BLaER1 (cell line): ENCODE results near the gene VIPR2.
A peak's percentile ranks its signal among the peaks of the same experiment; 100 is the strongest.

Experiments
- H3K27ac ChIP-seq: shearing (Covaris generic); formaldehyde crosslinking; 2 replicates; pipeline ENCODE4 v1.8.1; 2022
- H3K27me3 ChIP-seq: shearing (Covaris generic); formaldehyde crosslinking; 2 replicates; pipeline ENCODE4 v1.8.1; 2022
- H3K36me3 ChIP-seq: shearing (Covaris generic); formaldehyde crosslinking; 2 replicates; pipeline ENCODE4 v1.8.1; 2022
- H3K4me1 ChIP-seq: shearing (Covaris generic); formaldehyde crosslinking; 2 replicates; pipeline ENCODE4 v1.8.1; 2022
- H3K4me2 ChIP-seq: shearing (Covaris generic); formaldehyde crosslinking; 2 replicates; pipeline ENCODE4 v1.8.1; 2022
- H3K4me3 ChIP-seq: shearing (Covaris generic); formaldehyde crosslinking; 2 replicates; pipeline ENCODE4 v1.8.1; 2022
- H3K9ac ChIP-seq: shearing (Covaris generic); formaldehyde crosslinking; 2 replicates; pipeline ENCODE4 v1.8.1; 2022
- H3K9me3 ChIP-seq: shearing (Covaris generic); formaldehyde crosslinking; 2 replicates; pipeline ENCODE4 v1.8.1; 2022
- H4K20me1 ChIP-seq: shearing (Covaris generic); formaldehyde crosslinking; 2 replicates; pipeline ENCODE4 v1.8.1; 2022
- Cebpa-rat ChIP-seq: shearing (Covaris generic); IDR thresholded peaks from 2 replicates; pipeline ENCODE4 v1.8.1; 2022

The VIPR2 gene

GRCh38 chr7:159030490-159031134, 114.1 kb downstream of the VIPR2 start:
- no peak for TF ChIP-seq Cebpa-rat
- H3K4me1 ChIP-seq = peaks cover 91% of the 10 kb centered on the region
- no peaks in the 10 kb centered on the region; the same call in 1 of the 2 replicates for H4K20me1 ChIP-seq
- H3K36me3 ChIP-seq = no peaks in the 10 kb centered on the region
- H3K9me3 ChIP-seq = no peaks in the 10 kb centered on the region
- peak overlapping the region; percentile 68 for H3K4me3 ChIP-seq
- peaks cover 69% of the 10 kb centered on the region for H3K27me3 ChIP-seq
- peak overlapping the region; percentile 22; the same call in 1 of the 2 replicates for H3K27ac ChIP-seq
- H3K4me2 ChIP-seq = peak overlapping the region; percentile 95
- H3K9ac ChIP-seq = peak overlapping the region; percentile 60

GRCh38 chr7:159028508-159029401, 115.9 kb downstream of the VIPR2 start:
- Histone ChIP-seq H3K9ac (no peak overlapping the region), H3K4me1 (peaks cover 83% of the 10 kb centered on the region), H3K27me3 (peaks cover 83% of the 10 kb centered on the region), H3K27ac (no peak overlapping the region), H3K4me2 (peak overlapping the region; percentile 95), H3K9me3 (no peaks in the 10 kb centered on the region), H4K20me1 (no peaks in the 10 kb centered on the region; the same call in 1 of the 2 replicates), H3K4me3 (no peak overlapping the region; the same call in 1 of the 2 replicates), H3K36me3 (no peaks in the 10 kb centered on the region)
- TF ChIP-seq Cebpa-rat = no peak

- no peaks in the 10 kb centered on the region for H3K9me3 ChIP-seq
- no peak overlapping the region for H3K27ac ChIP-seq
- no peak overlapping the region for H3K9ac ChIP-seq
- H3K4me1 ChIP-seq = peaks cover 79% of the 10 kb centered on the region
- peak overlapping the region; percentile 95 for H3K4me2 ChIP-seq
- H3K4me3 ChIP-seq = peak overlapping the region; percentile 36
- H3K27me3 ChIP-seq = peaks cover 83% of the 10 kb centered on the region
- H4K20me1 ChIP-seq = no peaks in the 10 kb centered on the region; the same call in 1 of the 2 replicates
- no peak for TF ChIP-seq Cebpa-rat
- no peaks in the 10 kb centered on the region for H3K36me3 ChIP-seq
Observed at GRCh38 chr7:159027789-159028507, 116.7 kb downstream of the VIPR2 start.

GRCh38 chr7:159027056-159027788, 117.4 kb downstream of the VIPR2 start:
- no peaks in the 10 kb centered on the region for H3K36me3 ChIP-seq
- no peak overlapping the region for H3K27ac ChIP-seq
- no peaks in the 10 kb centered on the region; the same call in 1 of the 2 replicates for H4K20me1 ChIP-seq
- peaks cover 80% of the 10 kb centered on the region for H3K27me3 ChIP-seq
- H3K4me1 ChIP-seq = peaks cover 82% of the 10 kb centered on the region
- H3K9ac ChIP-seq = no peak overlapping the region
- no peaks in the 10 kb centered on the region for H3K9me3 ChIP-seq
- TF ChIP-seq Cebpa-rat = no peak
- H3K4me3 ChIP-seq = peak overlapping the region; percentile 36; the same call in 1 of the 2 replicates
- H3K4me2 ChIP-seq = peak overlapping the region; percentile 95

- H3K27ac ChIP-seq = no peak overlapping the region
- no peaks in the 10 kb centered on the region; the same call in 1 of the 2 replicates for H4K20me1 ChIP-seq
- TF ChIP-seq Cebpa-rat = no peak
- H3K4me2 ChIP-seq = peak overlapping the region; percentile 95
- no peak overlapping the region for H3K4me3 ChIP-seq
- H3K36me3 ChIP-seq = no peaks in the 10 kb centered on the region
- peaks cover 77% of the 10 kb centered on the region for H3K4me1 ChIP-seq
- no peaks in the 10 kb centered on the region for H3K9me3 ChIP-seq
- H3K9ac ChIP-seq = no peak overlapping the region
- peaks cover 73% of the 10 kb centered on the region for H3K27me3 ChIP-seq
Observed at GRCh38 chr7:159026271-159027055, 118.2 kb downstream of the VIPR2 start.

GRCh38 chr7:159025161-159025779, 119.4 kb downstream of the VIPR2 start:
- no peak overlapping the region for H3K27ac ChIP-seq

GRCh38 chr7:159024280-159024951, 120.3 kb downstream of the VIPR2 start:
- H3K9ac ChIP-seq = no peak overlapping the region
- no peak for TF ChIP-seq Cebpa-rat
- peaks cover 52% of the 10 kb centered on the region for H3K27me3 ChIP-seq
- peaks cover 8% of the 10 kb centered on the region; the same call in 1 of the 2 replicates for H3K36me3 ChIP-seq
- no peaks in the 10 kb centered on the region; the same call in 1 of the 2 replicates for H4K20me1 ChIP-seq
- H3K27ac ChIP-seq = no peak overlapping the region
- H3K4me1 ChIP-seq = peaks cover 63% of the 10 kb centered on the region
- no peak overlapping the region for H3K4me3 ChIP-seq
- 0 out of 2 replicates have a peak overlapping the region, but pooled peaks have one; percentile 95 for H3K4me2 ChIP-seq
- H3K9me3 ChIP-seq = peaks cover 13% of the 10 kb centered on the region

More at GRCh38 chr7:159025161-159025779, 119.4 kb downstream of the VIPR2 start:
- no peak overlapping the region for H3K9ac ChIP-seq
- no peaks in the 10 kb centered on the region; the same call in 1 of the 2 replicates for H4K20me1 ChIP-seq
- H3K4me1 ChIP-seq = peaks cover 65% of the 10 kb centered on the region
- peaks cover 11% of the 10 kb centered on the region for H3K9me3 ChIP-seq
- H3K36me3 ChIP-seq = peaks cover 8% of the 10 kb centered on the region; the same call in 1 of the 2 replicates
- H3K4me3 ChIP-seq = no peak overlapping the region
- TF ChIP-seq Cebpa-rat = no peak
- peaks cover 61% of the 10 kb centered on the region for H3K27me3 ChIP-seq
- peak overlapping the region; percentile 95; the same call in 1 of the 2 replicates for H3K4me2 ChIP-seq

- no peak overlapping the region for H3K27ac ChIP-seq
Observed at GRCh38 chr7:159023746-159024145, 120.9 kb downstream of the VIPR2 start.

More at GRCh38 chr7:159023746-159024145, 120.9 kb downstream of the VIPR2 start:
- no peak overlapping the region for H3K9ac ChIP-seq
- H3K4me3 ChIP-seq = no peak overlapping the region
- H4K20me1 ChIP-seq = no peaks in the 10 kb centered on the region; the same call in 1 of the 2 replicates
- no peak for TF ChIP-seq Cebpa-rat
- H3K27me3 ChIP-seq = peaks cover 45% of the 10 kb centered on the region
- peaks cover 13% of the 10 kb centered on the region for H3K9me3 ChIP-seq
- peaks cover 63% of the 10 kb centered on the region for H3K4me1 ChIP-seq
- no peak overlapping the region for H3K4me2 ChIP-seq
- peaks cover 8% of the 10 kb centered on the region; the same call in 1 of the 2 replicates for H3K36me3 ChIP-seq
